HG03025 (cell line): ENCODE measurements around the gene MACROD2.
A peak's percentile ranks its signal among the peaks of the same experiment; 100 is the strongest.

Experiments used
- ATAC-seq: cut with Tn5 transposase; IDR thresholded peaks from one replicate; pipeline ENCODE4 v1.9.1; 2021; ENCODE audit warnings: mild to moderate bottlenecking, moderate library complexity; ENCODE audit not compliant: unreplicated experiment, low FRiP score

MACROD2 gene

DNA sequence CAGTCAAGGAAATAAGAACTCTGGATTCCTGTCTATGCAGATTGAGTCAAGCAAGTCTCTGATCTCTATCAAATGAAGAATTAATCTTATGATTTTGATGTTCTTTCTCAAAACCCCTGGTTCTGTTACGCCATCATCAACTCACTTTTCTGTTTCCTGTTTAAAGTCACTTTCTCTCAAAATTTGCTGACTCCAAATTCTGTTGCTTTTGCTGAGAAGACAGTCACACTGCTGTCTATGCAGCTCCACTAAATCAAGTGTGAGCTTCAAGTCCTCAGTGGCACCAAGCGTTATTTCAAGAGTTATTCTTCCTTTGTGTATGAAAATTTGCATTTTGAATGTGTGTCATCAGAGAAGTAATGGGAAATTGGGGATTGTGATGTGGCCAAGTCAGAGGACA is 1914.7 kb downstream of the MACROD2 start:
- no peak for ATAC-seq

DNA sequence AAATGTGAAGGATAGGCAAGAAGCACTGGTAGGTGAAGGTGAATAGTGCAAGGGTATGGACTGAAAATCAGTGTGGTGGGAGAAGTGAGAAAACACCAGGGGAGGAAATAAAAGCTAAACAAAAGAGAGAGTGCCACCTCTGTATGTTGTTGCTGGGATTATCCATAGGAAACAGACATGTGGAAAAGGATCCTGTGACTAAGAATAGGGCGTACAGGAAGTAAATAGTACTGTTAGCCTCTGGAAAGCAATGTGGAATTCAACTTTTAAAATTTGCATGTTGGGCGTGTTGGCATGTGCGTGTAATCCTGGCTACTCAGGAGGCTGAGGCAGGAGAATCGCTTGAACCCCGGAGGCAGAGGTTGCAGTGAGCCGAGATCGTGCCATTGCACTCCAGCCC is 1916.3 kb downstream of the MACROD2 start:
- ATAC-seq, result no peak

DNA sequence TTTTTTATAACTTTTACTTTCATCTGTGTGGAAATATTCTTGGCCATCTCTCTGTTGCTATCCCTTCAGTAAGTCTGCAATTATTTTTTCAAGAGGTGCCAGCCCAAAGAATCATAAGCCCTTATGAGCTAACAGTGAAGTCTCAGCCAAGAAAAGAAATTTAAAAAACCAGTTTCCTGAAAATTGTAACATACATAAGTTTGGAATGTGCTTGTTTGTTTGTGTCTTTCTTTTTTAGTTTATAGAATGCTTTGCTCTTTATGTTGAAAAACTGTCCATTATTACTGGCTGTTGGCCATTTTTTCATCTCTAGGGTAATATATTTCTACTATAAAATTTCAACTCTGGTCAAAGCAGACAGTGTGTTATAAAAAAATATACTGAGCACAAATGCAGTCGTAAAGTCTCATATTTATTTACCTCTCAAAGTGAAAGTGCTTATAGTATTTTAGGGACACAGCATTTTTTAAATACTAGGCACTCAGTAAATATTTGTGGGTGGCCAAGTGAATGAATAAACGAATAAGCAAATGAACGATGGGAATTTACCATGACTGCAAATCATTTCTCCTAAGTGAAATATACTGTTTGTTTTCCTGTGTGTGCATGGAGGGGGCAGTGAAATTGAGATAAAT is 1918.2 kb downstream of the MACROD2 start:
- ATAC-seq, result no peak

DNA sequence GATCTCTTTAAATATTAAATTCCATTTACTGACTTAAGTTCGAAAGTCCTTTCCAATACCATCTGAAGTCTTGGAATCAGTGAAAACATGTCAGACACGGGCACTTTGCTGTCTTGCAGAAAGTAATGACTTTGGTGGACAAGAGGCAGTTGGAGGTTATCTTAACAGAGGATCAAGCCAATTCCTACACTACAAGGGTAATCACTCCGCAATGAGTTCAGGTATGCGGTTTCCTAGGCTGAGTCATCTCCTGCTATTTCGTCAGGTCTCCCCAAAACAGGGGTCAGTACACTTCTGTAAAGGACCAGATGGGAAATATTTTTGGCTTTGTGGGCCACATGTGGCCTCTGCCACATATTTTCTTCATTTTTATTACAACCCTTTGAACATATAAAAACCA is 1921.3 kb downstream of the MACROD2 start:
- ATAC-seq, result no peak

DNA sequence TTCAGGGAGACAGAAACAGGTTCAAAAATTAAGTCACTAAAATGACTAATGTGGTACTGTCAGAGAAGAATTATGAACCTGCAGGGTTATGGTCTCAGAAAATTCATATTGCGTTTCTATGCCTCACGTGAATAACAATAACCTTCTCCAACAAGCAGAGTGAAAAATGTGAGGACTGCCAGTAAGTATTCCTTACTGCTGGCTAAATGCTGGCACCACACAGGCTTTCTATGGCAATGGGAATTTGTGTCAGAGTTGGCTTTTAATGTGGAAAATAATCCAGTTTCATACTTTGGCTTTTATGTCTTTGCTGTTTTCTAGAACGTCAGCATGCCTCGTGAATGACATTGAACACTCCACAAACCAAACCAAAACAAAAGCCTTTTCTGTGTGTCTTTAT is 1922.0 kb downstream of the MACROD2 start:
- ATAC-seq, result no peak

DNA sequence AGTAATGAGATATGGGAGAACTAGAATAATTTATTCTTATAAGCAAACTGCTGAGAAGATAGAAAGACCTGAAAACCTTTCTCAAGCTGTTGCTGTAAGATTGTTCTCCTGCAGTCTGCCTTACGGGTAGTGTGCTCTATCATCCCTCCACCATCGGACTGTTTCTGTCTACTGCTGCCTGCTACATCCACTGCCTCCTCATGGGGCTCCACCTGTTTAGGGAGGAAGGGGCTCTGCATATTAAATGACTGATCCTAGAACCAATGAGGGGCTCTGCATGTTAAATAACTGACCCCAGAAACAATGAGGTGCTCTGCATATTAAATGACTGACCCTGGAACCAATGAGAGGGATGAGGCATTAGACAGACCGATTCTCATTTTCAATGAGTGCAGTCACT is 1923.3 kb downstream of the MACROD2 start:
- no peak for ATAC-seq

DNA sequence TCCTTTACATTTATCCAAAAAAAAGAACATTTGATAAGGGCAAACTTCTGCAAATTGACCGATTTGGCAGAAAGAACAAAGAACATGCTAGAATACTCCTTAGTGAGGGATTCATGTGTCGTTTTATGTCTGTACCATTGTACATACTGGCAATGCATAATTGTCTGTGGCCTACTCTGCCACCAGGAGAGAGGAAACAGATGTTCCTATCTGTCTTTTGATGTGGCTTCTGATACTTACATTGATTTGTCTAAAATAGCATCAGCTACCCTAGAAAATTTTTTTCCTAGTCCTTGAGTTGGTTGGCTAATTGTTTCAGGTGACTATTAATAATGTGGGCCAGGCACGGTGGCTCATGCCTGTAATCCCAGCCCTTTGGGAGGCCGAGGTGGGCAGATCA is 1923.8 kb downstream of the MACROD2 start:
- ATAC-seq, result no peak

DNA sequence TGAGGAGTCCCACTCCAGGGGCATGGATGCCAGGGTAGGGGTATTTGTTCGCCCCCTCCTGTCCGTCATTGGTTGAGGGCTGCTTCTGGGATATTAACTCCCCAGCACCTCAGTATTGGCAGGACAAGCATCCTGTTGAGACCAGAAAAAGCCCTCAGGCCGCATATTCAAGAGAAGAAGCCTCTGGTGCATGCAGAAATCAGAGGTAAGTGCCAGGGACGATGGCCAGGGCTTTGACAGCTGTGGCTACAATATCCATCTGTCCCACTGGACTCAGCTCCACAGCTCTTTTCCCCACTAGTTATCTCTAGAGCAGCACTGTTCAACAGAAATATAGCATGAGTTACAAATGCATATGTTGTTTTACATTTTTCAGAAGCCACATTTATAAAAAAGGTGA is 1926.6 kb downstream of the MACROD2 start:
- ATAC-seq, result no peak

DNA sequence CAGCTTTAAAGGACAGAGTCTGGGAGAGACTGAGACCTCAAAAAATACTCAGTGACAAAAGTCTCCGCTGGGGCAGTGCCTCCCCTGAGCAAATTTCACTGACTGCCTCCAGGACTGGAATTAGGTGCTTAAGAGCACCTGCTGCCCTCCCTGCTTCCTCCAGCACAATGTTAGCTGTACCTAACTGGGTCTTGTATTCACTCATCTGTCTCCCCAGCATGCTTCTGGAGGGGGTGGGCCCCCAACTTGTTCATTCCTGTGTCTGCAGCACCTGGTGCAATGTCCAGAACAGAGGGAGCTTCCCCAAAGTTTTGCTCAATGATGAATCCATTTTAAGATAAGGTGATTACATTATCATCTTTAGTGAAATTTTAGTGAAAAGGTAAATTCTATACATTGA is 1927.2 kb downstream of the MACROD2 start:
- ATAC-seq, result peak; percentile 21

DNA sequence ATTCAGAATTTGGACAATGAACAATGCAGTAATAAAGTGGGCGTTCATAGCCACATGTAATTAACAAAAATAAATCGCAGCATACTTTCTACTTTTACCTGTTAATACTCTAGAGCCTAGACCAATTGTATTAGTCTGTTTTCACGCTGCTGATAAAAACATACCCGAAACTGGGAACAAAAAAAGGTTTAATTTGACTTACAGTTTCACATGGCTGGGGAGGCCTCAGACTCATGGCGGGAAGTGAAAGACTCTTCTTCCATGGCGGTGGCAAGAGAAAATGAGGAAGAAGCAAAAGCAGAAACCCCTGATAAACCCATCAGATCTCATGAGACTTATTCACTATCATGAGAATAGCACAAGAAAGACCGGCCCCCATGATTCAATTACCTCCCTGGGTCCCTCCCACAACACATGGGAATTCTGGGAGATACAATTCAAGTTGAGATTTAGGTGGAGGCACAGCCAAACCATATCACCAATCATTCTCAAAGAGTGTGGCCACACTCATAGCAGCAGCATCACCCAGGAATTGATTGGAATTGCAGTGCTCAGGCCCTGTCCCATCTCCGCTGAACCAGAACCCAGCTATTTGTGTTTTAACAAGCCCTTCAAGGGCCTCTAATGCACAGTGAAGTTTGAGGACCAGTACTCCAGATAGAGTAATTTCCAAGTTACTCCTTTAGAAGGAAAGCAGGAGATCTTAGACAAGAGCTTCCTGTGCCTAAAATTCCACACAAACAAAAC is 1927.9 kb downstream of the MACROD2 start:
- peak; percentile 85 for ATAC-seq

DNA sequence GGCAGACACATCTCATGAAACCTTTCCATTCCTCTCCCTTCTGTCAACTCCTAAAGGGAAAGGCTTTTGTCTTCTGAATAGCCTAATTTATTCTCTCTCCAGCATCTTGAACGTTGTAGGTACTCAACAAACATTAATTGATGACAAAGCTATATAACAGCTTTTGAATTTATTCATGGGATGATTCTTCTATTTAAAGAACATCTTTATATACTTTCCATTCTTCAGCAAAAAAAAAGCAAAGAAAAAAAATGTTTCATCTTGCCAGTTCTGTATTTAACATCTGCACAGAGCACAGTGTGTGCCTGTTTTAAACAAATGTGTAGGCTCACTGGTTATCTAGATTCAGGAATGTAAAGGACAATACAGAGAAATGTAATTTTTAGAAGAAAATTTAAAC is 1929.2 kb downstream of the MACROD2 start:
- ATAC-seq, result no peak

DNA sequence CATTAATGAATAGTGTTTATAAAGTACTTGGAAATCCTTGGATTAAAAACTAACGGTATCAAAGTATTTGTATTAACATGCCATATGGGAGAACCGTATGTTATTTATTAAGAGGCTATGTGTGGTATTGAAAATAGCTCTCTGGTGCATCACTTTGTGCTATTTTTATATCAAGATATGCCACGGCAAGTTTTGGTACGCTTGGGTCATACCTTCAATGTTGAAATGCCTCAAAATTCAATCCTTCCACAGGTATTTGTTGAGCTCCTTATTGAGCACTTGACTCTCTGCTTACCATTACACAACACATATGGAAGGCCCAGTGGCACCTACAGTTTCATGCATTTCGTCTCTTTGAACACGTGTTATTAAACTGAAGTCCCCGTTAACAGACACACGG is 1930.1 kb downstream of the MACROD2 start:
- no peak for ATAC-seq

DNA sequence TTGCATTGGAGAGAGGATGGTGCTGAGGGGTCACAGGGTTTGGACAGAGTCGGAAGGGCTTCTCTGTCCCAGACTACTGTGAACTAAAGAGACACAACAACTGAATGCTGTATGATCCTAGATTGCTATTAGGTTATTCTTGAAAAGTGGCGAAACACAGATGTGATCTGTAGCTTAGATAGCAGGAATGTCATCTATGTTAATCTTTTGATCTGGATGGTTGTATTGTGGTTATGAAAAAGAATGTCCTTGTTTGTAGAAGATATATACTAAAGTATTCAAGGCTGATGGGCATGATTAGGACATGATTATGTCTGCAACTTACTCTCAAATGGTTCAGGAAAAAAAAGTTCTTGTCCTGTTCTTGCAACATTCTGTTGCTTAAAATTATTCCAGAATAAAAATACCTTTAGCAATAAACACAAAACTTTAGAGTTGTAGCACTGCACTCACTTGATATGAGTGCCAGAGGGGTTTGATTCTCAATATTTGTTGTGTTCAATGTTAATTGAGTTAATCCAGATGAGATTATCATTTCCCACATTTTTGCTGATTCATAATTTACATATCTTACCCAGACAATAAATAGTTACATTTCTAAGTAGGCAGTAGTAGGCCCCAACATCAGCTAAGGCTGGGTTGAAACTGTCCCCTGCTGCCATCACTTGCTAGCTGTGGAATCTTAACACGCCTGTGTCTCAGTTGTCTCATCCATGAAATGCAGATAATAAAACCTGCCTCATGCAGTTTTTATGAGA is 1932.8 kb downstream of the MACROD2 start:
- ATAC-seq, result no peak

DNA sequence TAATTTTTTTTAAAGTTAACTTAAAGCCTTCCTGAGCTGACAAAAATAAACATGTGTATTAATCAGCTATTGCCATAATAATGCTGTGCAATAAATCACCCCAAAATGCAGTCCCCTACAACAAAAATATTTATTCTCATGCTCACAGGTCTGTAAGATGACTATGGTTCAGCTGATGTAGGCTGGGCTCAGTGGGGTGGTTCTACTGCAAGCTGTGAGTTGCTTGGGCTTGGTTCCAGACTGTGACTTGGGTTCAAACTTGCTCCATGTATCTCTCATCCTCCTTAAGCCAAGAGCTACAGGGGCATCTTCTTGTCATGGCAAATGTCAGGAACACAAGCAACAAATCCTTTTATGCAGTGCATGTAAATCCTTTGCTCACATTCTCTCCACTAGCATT is 1933.6 kb downstream of the MACROD2 start:
- no peak for ATAC-seq

DNA sequence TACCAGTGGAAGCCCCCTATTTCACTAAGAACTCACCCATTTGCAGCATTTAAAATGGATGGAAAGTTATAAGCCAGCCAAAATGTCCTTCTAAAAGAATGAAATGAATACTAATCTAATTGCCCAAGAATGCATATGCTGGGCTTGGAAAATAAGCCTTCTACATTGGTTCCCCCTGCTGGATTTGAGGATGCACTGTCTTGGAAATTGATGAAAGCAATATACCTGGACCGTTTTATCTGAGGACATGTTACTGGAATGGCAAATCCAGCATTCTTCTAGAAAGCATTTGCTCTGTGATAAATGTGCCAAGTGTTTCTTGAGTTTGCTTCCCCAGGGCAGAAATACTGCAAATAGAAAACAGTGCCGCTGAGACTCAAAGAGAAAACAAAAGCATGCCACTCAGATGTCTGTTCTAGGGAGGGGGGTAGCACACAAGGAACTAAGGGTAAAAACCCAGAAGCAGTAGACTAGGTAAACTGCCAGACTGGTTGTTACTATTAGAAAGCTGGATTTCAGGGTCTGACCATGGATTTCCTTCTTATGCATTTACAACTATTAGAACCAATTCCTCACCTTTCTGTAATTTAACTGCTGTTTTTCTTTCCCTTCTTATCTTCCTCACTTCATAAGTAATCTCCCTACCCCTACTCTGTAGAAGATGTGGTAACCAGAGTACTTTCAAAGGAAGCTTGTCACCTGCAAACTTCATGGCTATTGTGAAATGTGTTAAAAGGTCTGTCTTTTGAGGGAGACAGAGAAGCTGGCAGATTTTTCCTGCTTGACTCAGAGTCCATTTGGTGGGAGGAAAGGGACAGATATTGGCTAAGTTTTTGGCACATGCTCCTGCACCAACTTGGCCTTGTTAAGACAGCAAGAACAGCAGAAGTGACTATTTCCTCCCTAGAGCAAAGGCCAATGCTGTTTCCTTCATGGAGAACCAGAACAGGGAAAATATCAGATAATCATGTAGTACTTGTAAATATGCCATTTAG is 1935.3 kb downstream of the MACROD2 start:
- ATAC-seq, result no peak

DNA sequence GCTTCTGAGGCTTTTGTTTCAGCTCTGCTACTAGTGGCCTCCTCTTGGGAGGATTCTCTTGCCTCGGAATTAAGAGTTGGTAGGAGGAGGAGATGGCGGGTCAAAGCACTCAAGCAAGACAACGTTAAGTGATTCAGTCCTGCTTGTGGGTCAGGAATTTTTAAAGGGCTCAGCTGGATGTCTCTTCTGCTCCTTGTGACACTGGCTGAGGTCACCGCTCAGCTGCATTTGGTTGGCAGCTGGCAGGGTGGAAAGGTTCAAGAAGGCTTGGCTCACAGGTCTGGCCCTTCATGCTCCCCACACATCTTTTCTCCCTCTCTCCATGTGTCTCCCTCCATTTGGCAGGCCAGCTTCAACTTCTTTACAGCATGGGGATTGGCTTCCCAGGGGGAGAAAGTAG is 1936.6 kb downstream of the MACROD2 start:
- ATAC-seq, result no peak

DNA sequence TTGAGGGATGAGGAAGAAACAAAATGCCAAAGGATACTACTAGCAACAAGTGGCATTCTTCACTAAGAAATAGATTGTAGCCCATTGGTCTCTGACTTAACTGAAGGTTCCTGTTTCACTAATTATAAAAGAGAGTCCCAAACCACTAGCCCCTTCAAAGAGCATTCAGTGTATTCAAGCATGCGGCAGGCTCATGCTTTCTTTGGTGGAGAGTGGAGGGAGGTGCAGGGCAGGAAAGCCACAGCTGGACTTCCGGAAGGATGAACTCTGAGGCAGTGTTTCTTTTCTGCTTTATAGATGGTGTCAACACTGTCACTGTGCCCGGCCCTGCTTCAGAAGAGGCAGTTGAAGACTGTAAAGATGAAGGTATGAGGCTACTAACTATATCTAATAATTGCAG is 1941.9 kb downstream of the MACROD2 start:
- ATAC-seq, result peak; percentile 85

DNA sequence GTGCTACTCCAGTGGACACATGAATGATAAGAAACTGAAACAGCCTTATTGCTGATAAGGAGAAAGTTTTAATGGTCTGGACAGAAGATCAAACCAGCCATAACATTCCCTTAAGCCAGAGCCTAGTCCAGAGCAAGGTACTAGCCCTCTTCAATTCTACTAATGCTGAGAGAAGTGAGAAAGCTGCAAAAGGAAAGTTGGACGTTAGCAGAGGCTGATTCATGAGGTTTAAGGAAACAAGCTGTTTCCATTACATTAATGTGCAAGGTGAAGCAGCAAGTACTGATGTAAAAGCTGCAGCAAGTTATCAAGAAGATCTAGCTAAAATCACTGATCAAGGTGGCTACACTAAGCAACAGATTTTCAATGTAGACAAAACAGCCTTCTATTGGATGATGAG is 1943.5 kb downstream of the MACROD2 start:
- ATAC-seq, result no peak

DNA sequence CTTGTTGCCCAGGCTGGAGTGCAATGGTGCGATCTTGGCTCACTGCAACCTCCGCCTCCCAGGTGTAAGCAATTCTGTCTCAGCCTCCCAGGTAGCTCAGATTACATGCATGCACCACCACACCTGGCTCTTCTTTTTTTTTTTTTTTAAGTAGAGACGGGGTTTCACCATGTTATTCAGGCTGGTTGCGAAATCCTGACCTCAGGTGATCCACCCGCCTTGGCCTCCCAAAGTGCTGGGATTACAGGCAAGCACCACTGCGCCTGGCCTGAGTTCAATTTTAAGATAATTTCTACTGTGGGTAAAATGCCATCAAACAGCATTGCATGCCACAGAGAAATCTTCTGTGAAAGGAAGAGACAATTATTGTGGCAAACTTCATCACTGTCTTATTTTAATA is 1944.8 kb downstream of the MACROD2 start:
- ATAC-seq, result no peak

DNA sequence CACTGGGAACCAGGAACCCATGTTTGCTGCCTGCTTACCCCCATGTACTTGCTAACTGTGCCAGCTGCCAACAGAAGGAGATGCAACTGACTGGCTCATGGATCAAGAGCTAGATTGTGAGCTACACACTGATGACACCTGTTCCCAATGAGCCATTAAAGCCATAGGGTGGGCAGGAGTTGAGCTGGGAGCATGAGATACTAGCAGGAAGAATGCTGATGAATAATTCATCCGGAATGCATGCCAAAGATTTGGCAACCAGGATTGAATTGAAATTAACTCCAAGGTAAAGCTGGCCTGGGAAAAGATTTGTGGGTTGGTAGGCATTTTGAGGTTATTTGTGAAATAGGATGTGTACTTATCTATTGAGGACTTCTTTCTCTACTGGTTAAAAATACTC is 1946.8 kb downstream of the MACROD2 start:
- ATAC-seq, result no peak

DNA sequence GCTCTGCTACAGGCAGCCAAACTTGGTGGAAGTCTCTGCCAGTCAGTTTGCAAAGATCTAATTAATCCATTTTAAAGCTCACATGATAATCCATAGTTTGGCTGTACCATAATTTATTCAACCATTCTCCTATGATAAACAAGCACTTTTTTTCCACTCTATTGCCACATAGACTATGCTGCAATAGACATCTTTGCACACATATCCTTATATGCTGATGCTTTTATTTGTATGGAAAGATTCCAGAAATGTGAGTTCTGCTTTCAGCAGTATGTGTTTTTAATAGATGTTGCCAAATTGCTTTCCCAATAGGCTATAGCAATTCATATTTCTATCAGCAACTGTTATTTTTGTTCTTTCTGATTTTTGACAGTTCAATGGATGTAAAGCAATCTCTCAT is 1950.0 kb downstream of the MACROD2 start:
- no peak for ATAC-seq
